Measurements from ENCODE around the gene BRPF3. TPM values are rescaled to one million over a fixed set of nuclear protein-coding genes. Genes with fewer than 3 reads are reported as not detected.

The BRPF3 gene
- total and polyA plus RNA-seq, 2 donors (not counting 1 experiment from before 2014, with no cell fraction given) = 10.4 to 10.6 TPM

GRCh38 chr6:36242161-36242560, 45.6 kb downstream of the BRPF3 start:
- no peaks in the 10 kb centered on the region for H3K4me1 ChIP-seq (ENCODE audit: control insufficient read depth, extremely low read depth, insufficient read depth, low read length)
- no peak overlapping the region for H2AFZ ChIP-seq (ENCODE audit: low read length)
- TF ChIP-seq CTCF (conservative IDR thresholded peaks at IDR 0.05 in 1 of 2, IDR thresholded peaks at IDR 0.05 in 1 of 2; ENCODE audit: low read depth in 1 of 2, low read length in 2 of 2) (no peak), EZH2 (IDR thresholded peaks at IDR 0.05; ENCODE audit: low read length, missing control alignments) (no peak)
- H3K79me2 ChIP-seq (ENCODE audit: control insufficient read depth, insufficient read depth, low read length) = no peaks in the 10 kb centered on the region
- H3K4me3 ChIP-seq (replicated peaks in 1 of 4; ENCODE audit: control extremely low read depth in 1 of 4, insufficient read depth in 1 of 4, low read depth in 3 of 4, low read length in 4 of 4) = no peak overlapping the region
- no peak overlapping the region for H3K27ac ChIP-seq (ENCODE audit: insufficient read depth, low read length)
- no peak overlapping the region for H3K4me2 ChIP-seq (ENCODE audit: extremely low read depth, insufficient read depth, low read length)
- no peaks in the 10 kb centered on the region for H3K36me3 ChIP-seq (ENCODE audit: control insufficient read depth, insufficient read depth, low read length)
- no peak for DNase-seq (ENCODE audit: low read depth in 2 of 2)
- no peaks in the 10 kb centered on the region for H4K20me1 ChIP-seq (ENCODE audit: control insufficient read depth, extremely low read depth, insufficient read depth, low read length)
- H3K27me3 ChIP-seq (ENCODE audit: control insufficient read depth, insufficient read depth, low read length) = no peaks in the 10 kb centered on the region
- no peak overlapping the region for H3K9ac ChIP-seq (ENCODE audit: insufficient read depth, low read length)
- no peaks in the 10 kb centered on the region for H3K9me3 ChIP-seq (ENCODE audit: control insufficient read depth, insufficient read depth, low read depth, low read length)

GRCh38 chr6:36242626-36243025, 46.1 kb downstream of the BRPF3 start:
- Histone ChIP-seq H3K79me2 (ENCODE audit: control insufficient read depth, insufficient read depth, low read length) (no peaks in the 10 kb centered on the region), H3K27ac (ENCODE audit: insufficient read depth, low read length) (no peak overlapping the region), H3K36me3 (ENCODE audit: control insufficient read depth, insufficient read depth, low read length) (no peaks in the 10 kb centered on the region), H3K4me1 (ENCODE audit: control insufficient read depth, extremely low read depth, insufficient read depth, low read length) (no peaks in the 10 kb centered on the region), H3K9me3 (ENCODE audit: control insufficient read depth, insufficient read depth, low read depth, low read length) (no peaks in the 10 kb centered on the region), H2AFZ (ENCODE audit: low read length) (no peak overlapping the region), H4K20me1 (ENCODE audit: control insufficient read depth, extremely low read depth, insufficient read depth, low read length) (no peaks in the 10 kb centered on the region), H3K9ac (ENCODE audit: insufficient read depth, low read length) (no peak overlapping the region), H3K4me2 (ENCODE audit: extremely low read depth, insufficient read depth, low read length) (no peak overlapping the region), H3K27me3 (ENCODE audit: control insufficient read depth, insufficient read depth, low read length) (no peaks in the 10 kb centered on the region), H3K4me3 (replicated peaks in 1 of 4; ENCODE audit: control extremely low read depth in 1 of 4, insufficient read depth in 1 of 4, low read depth in 3 of 4, low read length in 4 of 4) (no peak overlapping the region)
- TF ChIP-seq CTCF (conservative IDR thresholded peaks at IDR 0.05 in 1 of 2, IDR thresholded peaks at IDR 0.05 in 1 of 2; ENCODE audit: low read depth in 1 of 2, low read length in 2 of 2) = no peak
- TF ChIP-seq EZH2 (IDR thresholded peaks at IDR 0.05; ENCODE audit: low read length, missing control alignments) = no peak
- no peak for DNase-seq (ENCODE audit: low read depth in 2 of 2)

- H4K20me1 ChIP-seq (ENCODE audit: control insufficient read depth, extremely low read depth, insufficient read depth, low read length) = no peaks in the 10 kb centered on the region
- H3K79me2 ChIP-seq (ENCODE audit: control insufficient read depth, insufficient read depth, low read length) = no peaks in the 10 kb centered on the region
- no peak overlapping the region for H3K27ac ChIP-seq (ENCODE audit: insufficient read depth, low read length)
- H3K4me1 ChIP-seq (ENCODE audit: control insufficient read depth, extremely low read depth, insufficient read depth, low read length) = peaks cover under 1% of the 10 kb centered on the region
- no peaks in the 10 kb centered on the region for H3K36me3 ChIP-seq (ENCODE audit: control insufficient read depth, insufficient read depth, low read length)
- no peak overlapping the region for H2AFZ ChIP-seq (ENCODE audit: low read length)
- H3K4me3 ChIP-seq (replicated peaks in 1 of 4; ENCODE audit: control extremely low read depth in 1 of 4, insufficient read depth in 1 of 4, low read depth in 3 of 4, low read length in 4 of 4) = no peak overlapping the region
- TF ChIP-seq EZH2 (IDR thresholded peaks at IDR 0.05; ENCODE audit: low read length, missing control alignments) = no peak
- no peak for TF ChIP-seq CTCF (conservative IDR thresholded peaks at IDR 0.05 in 1 of 2, IDR thresholded peaks at IDR 0.05 in 1 of 2; ENCODE audit: low read depth in 1 of 2, low read length in 2 of 2)
- H3K27me3 ChIP-seq (ENCODE audit: control insufficient read depth, insufficient read depth, low read length) = no peaks in the 10 kb centered on the region
- no peaks in the 10 kb centered on the region for H3K9me3 ChIP-seq (ENCODE audit: control insufficient read depth, insufficient read depth, low read depth, low read length)
- DNase-seq (ENCODE audit: low read depth in 2 of 2) = no peak
- no peak overlapping the region for H3K4me2 ChIP-seq (ENCODE audit: extremely low read depth, insufficient read depth, low read length)
- no peak overlapping the region for H3K9ac ChIP-seq (ENCODE audit: insufficient read depth, low read length)
Observed at GRCh38 chr6:36243562-36244212, 47.1 kb downstream of the BRPF3 start.

Measured in fibroblast of lung (primary cell).